Measurements from ENCODE around the gene MAPKBP1. TPM values are rescaled to one million over a fixed set of nuclear protein-coding genes. Genes with fewer than 3 reads are reported as not detected.

Gene MAPKBP1
- polyA plus RNA-seq, 1 donor from 2014 or later = 30.3 TPM

- no peak for TF ChIP-seq EZH2 (IDR thresholded peaks at IDR 0.05; ENCODE audit: borderline replicate concordance, insufficient read depth, low read length, poor library complexity, severe bottlenecking)
- no peak for TF ChIP-seq MXI1 (conservative IDR thresholded peaks at IDR 0.05; ENCODE audit: poor library complexity, severe bottlenecking)
- no peak for TF ChIP-seq SMC3 (conservative IDR thresholded peaks at IDR 0.05; ENCODE audit: poor library complexity)
- TF ChIP-seq CTCF (IDR thresholded peaks at IDR 0.05; ENCODE audit: poor library complexity, severe bottlenecking) = no peak
- TF ChIP-seq TAF1 (IDR thresholded peaks at IDR 0.05; ENCODE audit: low read depth) = no peak
- no peak for TF ChIP-seq EP300 (conservative IDR thresholded peaks at IDR 0.05; ENCODE audit: poor library complexity, severe bottlenecking)
- no peak for TF ChIP-seq REST (IDR thresholded peaks at IDR 0.05; ENCODE audit: borderline replicate concordance)
- no peak for TF ChIP-seq POLR2AphosphoS5 (IDR thresholded peaks at IDR 0.05)
- no peak for TF ChIP-seq RAD21 (conservative IDR thresholded peaks at IDR 0.05)
- Histone ChIP-seq H2AFZ (ENCODE audit: low read depth, low read length) (no peak overlapping the region), H3K9me3 (ENCODE audit: low read length) (no peaks in the 10 kb centered on the region), H3K79me2 (replicated peaks; ENCODE audit: insufficient read depth, low read length) (no peaks in the 10 kb centered on the region), H3K9me2 (ENCODE audit: insufficient read depth, low read length) (no peaks in the 10 kb centered on the region), H3K27ac (ENCODE audit: low read length) (no peak overlapping the region), H3K36me3 (ENCODE audit: insufficient read depth, low read length) (no peaks in the 10 kb centered on the region), H4K20me1 (ENCODE audit: insufficient read depth) (no peaks in the 10 kb centered on the region), H3F3A (ENCODE audit: insufficient read depth, low read length, poor library complexity, severe bottlenecking) (no peaks in the 10 kb centered on the region), H3K9ac (ENCODE audit: low read length) (no peak overlapping the region), H3K4me3 (ENCODE audit: low read length) (no peak overlapping the region), H3K4me2 (ENCODE audit: low read length) (no peak overlapping the region), H3K27me3 (ENCODE audit: insufficient read depth, low read depth, low read length) (no peaks in the 10 kb centered on the region)
These were observed 65.7 kb downstream of the MAPKBP1 start for GRCh38 chr15:41839781-41840491.

- no peak overlapping the region for H3K9ac ChIP-seq (ENCODE audit: low read length)
These were observed 66.4 kb downstream of the MAPKBP1 start for GRCh38 chr15:41840673-41841072.

More at GRCh38 chr15:41840673-41841072, 66.4 kb downstream of the MAPKBP1 start:
- TF ChIP-seq POLR2AphosphoS5 (IDR thresholded peaks at IDR 0.05) = no peak
- H3K27ac ChIP-seq (ENCODE audit: low read length) = no peak overlapping the region
- no peaks in the 10 kb centered on the region for H3K27me3 ChIP-seq (ENCODE audit: insufficient read depth, low read depth, low read length)
- H4K20me1 ChIP-seq (ENCODE audit: insufficient read depth) = no peaks in the 10 kb centered on the region
- H3K36me3 ChIP-seq (ENCODE audit: insufficient read depth, low read length) = no peaks in the 10 kb centered on the region
- no peak overlapping the region for H2AFZ ChIP-seq (ENCODE audit: low read depth, low read length)
- H3K4me2 ChIP-seq (ENCODE audit: low read length) = no peak overlapping the region
- no peaks in the 10 kb centered on the region for H3K9me3 ChIP-seq (ENCODE audit: low read length)
- H3K9me2 ChIP-seq (ENCODE audit: insufficient read depth, low read length) = no peaks in the 10 kb centered on the region
- H3F3A ChIP-seq (ENCODE audit: insufficient read depth, low read length, poor library complexity, severe bottlenecking) = no peaks in the 10 kb centered on the region
- no peak overlapping the region for H3K4me3 ChIP-seq (ENCODE audit: low read length)
- H3K79me2 ChIP-seq (replicated peaks; ENCODE audit: insufficient read depth, low read length) = no peaks in the 10 kb centered on the region

All from neural cell (in vitro differentiated cells).